ENCODE results near the gene OS9.

DNA sequence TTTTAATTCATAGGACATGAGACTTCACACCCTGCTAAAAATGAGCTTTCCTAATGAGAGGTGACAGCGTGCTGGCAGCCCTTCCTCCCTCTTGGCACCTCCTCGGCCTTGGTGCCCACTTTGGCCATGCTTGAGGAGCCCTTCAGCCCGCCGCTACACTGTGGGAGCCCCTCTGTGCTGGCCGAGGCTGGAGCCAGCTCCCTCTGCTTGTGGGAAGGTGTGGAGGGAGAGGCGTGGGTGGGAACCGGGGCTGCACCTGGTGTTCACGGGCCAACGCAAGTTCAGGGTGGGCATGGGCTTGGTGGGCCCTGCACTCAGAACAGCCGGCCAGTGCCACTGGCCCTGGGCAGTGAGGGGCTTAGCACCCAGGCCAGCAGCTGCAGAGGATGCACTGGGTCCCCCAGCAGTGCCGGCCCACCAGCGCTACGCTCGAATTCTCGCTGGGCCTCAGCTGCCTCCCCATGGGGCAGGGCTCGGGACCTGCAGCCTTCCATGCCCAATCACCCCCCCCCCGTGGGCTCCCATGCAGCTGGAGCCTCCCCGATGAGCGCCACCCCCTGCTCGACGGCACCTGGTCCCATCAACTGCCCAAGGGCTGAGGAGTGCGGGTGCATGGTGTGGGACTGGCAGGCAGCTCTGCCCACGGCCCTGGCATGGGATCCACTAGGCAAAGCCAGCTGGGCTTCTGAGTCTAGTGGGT lies 38.2 kb upstream of the OS9 start:
- TF ChIP-seq BDP1 (IDR thresholded peaks at IDR 0.05; ENCODE audit: insufficient read depth, insufficient read length) (no peak), ZNF143 (CRISPR knock-in tag; IDR thresholded peaks at IDR 0.05) (no peak), RCOR1 (IDR thresholded peaks at IDR 0.05; ENCODE audit: borderline replicate concordance in 1 of 2, low read depth in 2 of 2, low read length in 2 of 2) (no peak), TCF7 (IDR thresholded peaks at IDR 0.05; ENCODE audit: borderline replicate concordance) (no peak), CHD1 (IDR thresholded peaks at IDR 0.05; ENCODE audit: low read length) (no peak)
- TF ChIP-seq, protein P1, sequence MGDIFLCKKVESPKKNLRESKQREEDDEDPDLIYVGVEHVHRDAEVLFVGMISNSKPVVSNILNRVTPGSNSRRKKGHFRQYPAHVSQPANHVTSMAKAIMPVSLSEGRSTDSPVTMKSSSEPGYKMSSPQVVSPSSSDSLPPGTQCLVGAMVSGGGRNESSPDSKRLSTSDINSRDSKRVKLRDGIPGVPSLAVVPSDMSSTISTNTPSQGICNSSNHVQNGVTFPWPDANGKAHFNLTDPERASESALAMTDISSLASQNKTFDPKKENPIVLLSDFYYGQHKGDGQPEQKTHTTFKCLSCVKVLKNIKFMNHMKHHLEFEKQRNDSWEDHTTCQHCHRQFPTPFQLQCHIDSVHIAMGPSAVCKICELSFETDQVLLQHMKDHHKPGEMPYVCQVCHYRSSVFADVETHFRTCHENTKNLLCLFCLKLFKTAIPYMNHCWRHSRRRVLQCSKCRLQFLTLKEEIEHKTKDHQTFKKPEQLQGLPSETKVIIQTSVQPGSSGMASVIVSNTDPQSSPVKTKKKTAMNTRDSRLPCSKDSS (IDR thresholded peaks at IDR 0.05; ENCODE audit: low read depth, partially characterized antibody) = no peak
- TF ChIP-seq, protein P2, sequence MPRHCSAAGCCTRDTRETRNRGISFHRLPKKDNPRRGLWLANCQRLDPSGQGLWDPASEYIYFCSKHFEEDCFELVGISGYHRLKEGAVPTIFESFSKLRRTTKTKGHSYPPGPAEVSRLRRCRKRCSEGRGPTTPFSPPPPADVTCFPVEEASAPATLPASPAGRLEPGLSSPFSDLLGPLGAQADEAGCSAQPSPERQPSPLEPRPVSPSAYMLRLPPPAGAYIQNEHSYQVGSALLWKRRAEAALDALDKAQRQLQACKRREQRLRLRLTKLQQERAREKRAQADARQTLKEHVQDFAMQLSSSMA (CRISPR knock-in tag; IDR thresholded peaks at IDR 0.05) = no peak
- TF ChIP-seq, protein P3, sequence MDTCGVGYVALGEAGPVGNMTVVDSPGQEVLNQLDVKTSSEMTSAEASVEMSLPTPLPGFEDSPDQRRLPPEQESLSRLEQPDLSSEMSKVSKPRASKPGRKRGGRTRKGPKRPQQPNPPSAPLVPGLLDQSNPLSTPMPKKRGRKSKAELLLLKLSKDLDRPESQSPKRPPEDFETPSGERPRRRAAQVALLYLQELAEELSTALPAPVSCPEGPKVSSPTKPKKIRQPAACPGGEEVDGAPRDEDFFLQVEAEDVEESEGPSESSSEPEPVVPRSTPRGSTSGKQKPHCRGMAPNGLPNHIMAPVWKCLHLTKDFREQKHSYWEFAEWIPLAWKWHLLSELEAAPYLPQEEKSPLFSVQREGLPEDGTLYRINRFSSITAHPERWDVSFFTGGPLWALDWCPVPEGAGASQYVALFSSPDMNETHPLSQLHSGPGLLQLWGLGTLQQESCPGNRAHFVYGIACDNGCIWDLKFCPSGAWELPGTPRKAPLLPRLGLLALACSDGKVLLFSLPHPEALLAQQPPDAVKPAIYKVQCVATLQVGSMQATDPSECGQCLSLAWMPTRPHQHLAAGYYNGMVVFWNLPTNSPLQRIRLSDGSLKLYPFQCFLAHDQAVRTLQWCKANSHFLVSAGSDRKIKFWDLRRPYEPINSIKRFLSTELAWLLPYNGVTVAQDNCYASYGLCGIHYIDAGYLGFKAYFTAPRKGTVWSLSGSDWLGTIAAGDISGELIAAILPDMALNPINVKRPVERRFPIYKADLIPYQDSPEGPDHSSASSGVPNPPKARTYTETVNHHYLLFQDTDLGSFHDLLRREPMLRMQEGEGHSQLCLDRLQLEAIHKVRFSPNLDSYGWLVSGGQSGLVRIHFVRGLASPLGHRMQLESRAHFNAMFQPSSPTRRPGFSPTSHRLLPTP (IDR thresholded peaks at IDR 0.05; ENCODE audit: borderline replicate concordance, extremely low read depth, insufficient read length) = no peak
- TF ChIP-seq, protein P4, sequence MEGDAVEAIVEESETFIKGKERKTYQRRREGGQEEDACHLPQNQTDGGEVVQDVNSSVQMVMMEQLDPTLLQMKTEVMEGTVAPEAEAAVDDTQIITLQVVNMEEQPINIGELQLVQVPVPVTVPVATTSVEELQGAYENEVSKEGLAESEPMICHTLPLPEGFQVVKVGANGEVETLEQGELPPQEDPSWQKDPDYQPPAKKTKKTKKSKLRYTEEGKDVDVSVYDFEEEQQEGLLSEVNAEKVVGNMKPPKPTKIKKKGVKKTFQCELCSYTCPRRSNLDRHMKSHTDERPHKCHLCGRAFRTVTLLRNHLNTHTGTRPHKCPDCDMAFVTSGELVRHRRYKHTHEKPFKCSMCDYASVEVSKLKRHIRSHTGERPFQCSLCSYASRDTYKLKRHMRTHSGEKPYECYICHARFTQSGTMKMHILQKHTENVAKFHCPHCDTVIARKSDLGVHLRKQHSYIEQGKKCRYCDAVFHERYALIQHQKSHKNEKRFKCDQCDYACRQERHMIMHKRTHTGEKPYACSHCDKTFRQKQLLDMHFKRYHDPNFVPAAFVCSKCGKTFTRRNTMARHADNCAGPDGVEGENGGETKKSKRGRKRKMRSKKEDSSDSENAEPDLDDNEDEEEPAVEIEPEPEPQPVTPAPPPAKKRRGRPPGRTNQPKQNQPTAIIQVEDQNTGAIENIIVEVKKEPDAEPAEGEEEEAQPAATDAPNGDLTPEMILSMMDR (IDR thresholded peaks at IDR 0.05 in 2 of 3, conservative IDR thresholded peaks at IDR 0.05 in 1 of 3; ENCODE audit: insufficient read depth in 2 of 3, low read depth in 1 of 3, low read length in 3 of 3) = no peak
